Gastrocnemius medialis (tissue), 4 donors: Measurements from ENCODE around the gene GPC4. TPM values are rescaled to one million over a fixed set of nuclear protein-coding genes. Genes with fewer than 3 reads are reported as not detected.

Experiments
- ATAC-seq, 2 donors: fragments of 150-250 bp; one replicate each; pipeline ENCODE4 v1.9.1; 2016
- DNase-seq, 2 donors: peaks; one replicate each; pipeline ENCODE4 v3.0.0-alpha.2; 2019
- H3K27ac ChIP-seq, 4 donors: fragments of 200-600 bp; sonication (generic); 1 replicate in 1 of 4; 2 replicates in 3 of 4; pipeline ENCODE4 v1.5.1; 2016 to 2018; ENCODE audit warnings: mild to moderate bottlenecking in 2 of 4, moderate library complexity in 1 of 4
- H3K27me3 ChIP-seq, 3 donors: fragments of 200-600 bp; sonication (generic) in 2 of 3; 1 replicate in 1 of 3; 2 replicates in 2 of 3; pipeline versions ENCODE4 v1.5.1 to v1.6.0; 2016 to 2019; ENCODE audit warnings: mild to moderate bottlenecking in 1 of 3, moderate library complexity in 1 of 3
- H3K36me3 ChIP-seq, 2 donors: fragments of 200-600 bp; sonication (generic) in 1 of 2; one replicate each; pipeline ENCODE4 v1.5.1; 2017 to 2018
- H3K4me1 ChIP-seq, 2 donors: fragments of 200-600 bp; sonication (generic) in 1 of 2; one replicate each; pipeline ENCODE4 v1.5.1; 2016 to 2017; ENCODE audit warnings: mild to moderate bottlenecking in 2 of 2
- H3K4me3 ChIP-seq, 4 donors: fragments of 200-600 bp; sonication (generic) in 3 of 4; 1 replicate in 1 of 4; 2 replicates in 3 of 4; pipeline ENCODE4 v1.5.1; 2016 to 2019; ENCODE audit warnings: mild to moderate bottlenecking in 2 of 4
- H3K9me3 ChIP-seq, 3 donors: fragments of 200-600 bp; sonication (generic) in 2 of 3; 1 replicate in 1 of 3; 2 replicates in 2 of 3; pipeline ENCODE4 v1.5.1; 2016 to 2019
- POLR2A ChIP-seq, 2 donors: fragments of 450-650 bp; IDR thresholded peaks; one replicate each; pipeline ENCODE4 v1.6.1; 2017; ENCODE audit warnings: antibody characterized with exemption in 2 of 2, mild to moderate bottlenecking in 2 of 2, moderate library complexity in 2 of 2
- in situ Hi-C, 4 donors: fragments of 200-750 bp; cut with MboI; loops; one replicate each; pipeline versions ENCODE4 v1.15.0 to v1.8.0; 2017; ENCODE audit warnings: low sequenced_read_pairs in 4 of 4
- intact Hi-C: fragments of 100-400 bp; cut with DNase I; formaldehyde crosslinking; loops from one replicate; pipeline ENCODE4 v1.15.1; 2023; ENCODE audit warnings: low total_unique reads
- total RNA-seq, 4 donors: library from RNA; depleted of rRNA; stranded (reverse); fragments of >200 nt; gene quantifications; one replicate each; pipeline versions ENCODE4 v1.1.0 to v1.2.3, GENCODE V29; 2016
- TF ChIP-seq, protein P1 (sequence below), 5 experiments: fragments of 450-650 bp in 3 of 5; fragments of 200-600 bp in 2 of 5; sonication (generic) in 2 of 5; IDR thresholded peaks in 4 of 5; conservative IDR thresholded peaks in 1 of 5; 1 replicate in 4 of 5; 2 replicates in 1 of 5; pipeline ENCODE4 v1.5.1; 2016 to 2019; ENCODE audit warnings: antibody characterized with exemption in 5 of 5, mild to moderate bottlenecking in 3 of 5, moderate library complexity in 3 of 5

The GPC4 gene
- total RNA-seq, 4 donors from 2014 or later = 3.1 to 14.9 (median 9.6) TPM

DNA sequence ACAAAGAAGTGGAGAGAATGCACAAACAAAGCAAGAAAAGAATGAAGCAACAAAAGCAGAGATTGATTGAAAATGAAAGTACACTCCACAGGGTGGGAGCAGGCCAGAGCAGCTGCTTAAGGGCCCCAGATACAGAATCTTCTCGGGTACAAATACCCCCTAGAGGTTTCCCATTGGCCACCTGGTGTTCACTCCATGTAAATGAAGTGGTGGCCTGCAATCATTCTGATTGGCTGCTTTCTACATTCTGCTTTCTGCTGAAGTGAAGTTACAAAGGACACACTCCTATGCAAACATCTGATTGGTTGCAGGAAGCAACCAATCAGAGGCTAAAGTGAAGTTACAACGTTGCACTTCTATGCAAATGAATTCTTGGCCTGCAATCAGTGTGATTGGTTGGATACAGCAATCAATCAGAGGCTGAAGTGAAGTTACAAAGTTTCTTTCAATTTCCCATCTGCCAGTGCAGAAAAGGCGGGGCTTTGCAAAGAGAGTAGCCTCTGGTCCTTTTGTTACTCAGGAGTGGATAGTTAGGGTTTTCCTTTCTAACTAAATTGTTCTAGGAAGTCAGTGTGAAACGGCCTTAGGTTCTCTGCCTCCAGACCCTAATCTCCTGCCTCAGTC lies 19.0 kb upstream of the GPC4 start:
- Histone ChIP-seq H3K36me3 (no peaks in the 10 kb centered on the region), H3K27me3 (no peaks in the 10 kb centered on the region), H3K9me3 (no peaks in the 10 kb centered on the region), H3K4me3 (no peak overlapping the region), H3K27ac (no peak overlapping the region), H3K4me1 (no peaks in the 10 kb centered on the region)
- in situ Hi-C loops = no loop called here
- intact Hi-C loops = no loop called here
- TF ChIP-seq POLR2A (IDR thresholded peaks at IDR 0.05) = no peak
- TF ChIP-seq, protein P1, sequence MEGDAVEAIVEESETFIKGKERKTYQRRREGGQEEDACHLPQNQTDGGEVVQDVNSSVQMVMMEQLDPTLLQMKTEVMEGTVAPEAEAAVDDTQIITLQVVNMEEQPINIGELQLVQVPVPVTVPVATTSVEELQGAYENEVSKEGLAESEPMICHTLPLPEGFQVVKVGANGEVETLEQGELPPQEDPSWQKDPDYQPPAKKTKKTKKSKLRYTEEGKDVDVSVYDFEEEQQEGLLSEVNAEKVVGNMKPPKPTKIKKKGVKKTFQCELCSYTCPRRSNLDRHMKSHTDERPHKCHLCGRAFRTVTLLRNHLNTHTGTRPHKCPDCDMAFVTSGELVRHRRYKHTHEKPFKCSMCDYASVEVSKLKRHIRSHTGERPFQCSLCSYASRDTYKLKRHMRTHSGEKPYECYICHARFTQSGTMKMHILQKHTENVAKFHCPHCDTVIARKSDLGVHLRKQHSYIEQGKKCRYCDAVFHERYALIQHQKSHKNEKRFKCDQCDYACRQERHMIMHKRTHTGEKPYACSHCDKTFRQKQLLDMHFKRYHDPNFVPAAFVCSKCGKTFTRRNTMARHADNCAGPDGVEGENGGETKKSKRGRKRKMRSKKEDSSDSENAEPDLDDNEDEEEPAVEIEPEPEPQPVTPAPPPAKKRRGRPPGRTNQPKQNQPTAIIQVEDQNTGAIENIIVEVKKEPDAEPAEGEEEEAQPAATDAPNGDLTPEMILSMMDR (IDR thresholded peaks at IDR 0.05 in 4 of 5, conservative IDR thresholded peaks at IDR 0.05 in 1 of 5) = no peak
- ATAC-seq (no peak), DNase-seq (no peak)

DNA sequence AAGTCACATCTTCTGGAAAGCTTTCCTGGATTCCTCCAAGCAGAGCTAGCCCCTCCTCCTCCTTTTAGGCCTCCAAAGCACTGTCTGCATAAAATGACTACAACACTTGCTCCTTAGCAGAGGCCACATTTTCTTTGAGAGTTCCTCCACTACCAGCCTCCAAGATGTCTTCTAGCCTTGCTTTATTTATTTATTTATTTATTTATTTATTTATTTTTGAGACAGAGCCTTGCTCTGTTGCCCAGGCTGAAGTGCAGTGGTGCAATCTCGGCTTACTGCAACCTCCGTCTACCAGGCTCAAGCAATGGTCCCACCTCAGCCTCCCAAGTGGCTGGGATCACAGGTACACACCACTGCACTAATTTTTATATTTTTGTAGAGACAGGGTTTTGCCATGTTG lies 4.6 kb upstream of the GPC4 start:
- in situ Hi-C loops = no loop called here
- Histone ChIP-seq H3K27ac (no peak overlapping the region), H3K4me1 (peaks cover 0 to 8% of the 10 kb centered on the region in 2 donors), H3K27me3 (no peaks in the 10 kb centered on the region), H3K4me3 (no peak overlapping the region), H3K9me3 (no peaks in the 10 kb centered on the region), H3K36me3 (no peaks in the 10 kb centered on the region)
- ATAC-seq (no peak), DNase-seq (no peak)
- TF ChIP-seq POLR2A (IDR thresholded peaks at IDR 0.05) = no peak
- TF ChIP-seq, protein P1 (IDR thresholded peaks at IDR 0.05 in 4 of 5, conservative IDR thresholded peaks at IDR 0.05 in 1 of 5) = no peak
- intact Hi-C loops = loop anchor here (10.0 kb wide), 1 partner anchor 125 kb away; no protein-coding TSS in a partner anchor

DNA sequence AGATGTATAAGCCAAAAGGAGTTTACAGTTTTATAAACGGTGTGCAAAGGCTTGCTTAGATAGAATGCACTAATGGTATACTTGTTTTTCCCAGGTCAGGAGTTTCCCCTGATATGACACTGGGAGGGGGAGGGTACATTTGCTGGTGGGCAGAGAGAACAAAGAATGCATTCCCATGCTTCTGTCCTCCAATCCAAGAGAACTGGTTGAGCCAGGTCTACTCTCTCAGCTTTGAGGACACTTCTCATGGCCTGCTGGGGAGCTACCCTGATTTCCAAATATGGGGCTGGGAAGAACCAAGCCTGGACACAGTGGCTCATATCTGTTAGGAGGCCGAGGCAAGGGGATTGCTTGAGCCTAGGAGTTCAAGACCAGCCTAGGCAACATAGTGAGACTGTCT lies 3.3 kb upstream of the GPC4 start:
- intact Hi-C loops (loop anchor here (10.0 kb wide), 1 partner anchor 126 kb away; no protein-coding TSS in a partner anchor), in situ Hi-C loops (no loop called here)
- Histone ChIP-seq H3K9me3 (no peaks in the 10 kb centered on the region), H3K27me3 (no peaks in the 10 kb centered on the region), H3K27ac (no peak overlapping the region), H3K36me3 (no peaks in the 10 kb centered on the region), H3K4me3 (no peak overlapping the region), H3K4me1 (peaks cover 0 to 8% of the 10 kb centered on the region in 2 donors)
- TF ChIP-seq POLR2A (IDR thresholded peaks at IDR 0.05) = no peak
- TF ChIP-seq, protein P1 (IDR thresholded peaks at IDR 0.05 in 4 of 5, conservative IDR thresholded peaks at IDR 0.05 in 1 of 5) = no peak
- DNase-seq = no peak
- no peak for ATAC-seq

DNA sequence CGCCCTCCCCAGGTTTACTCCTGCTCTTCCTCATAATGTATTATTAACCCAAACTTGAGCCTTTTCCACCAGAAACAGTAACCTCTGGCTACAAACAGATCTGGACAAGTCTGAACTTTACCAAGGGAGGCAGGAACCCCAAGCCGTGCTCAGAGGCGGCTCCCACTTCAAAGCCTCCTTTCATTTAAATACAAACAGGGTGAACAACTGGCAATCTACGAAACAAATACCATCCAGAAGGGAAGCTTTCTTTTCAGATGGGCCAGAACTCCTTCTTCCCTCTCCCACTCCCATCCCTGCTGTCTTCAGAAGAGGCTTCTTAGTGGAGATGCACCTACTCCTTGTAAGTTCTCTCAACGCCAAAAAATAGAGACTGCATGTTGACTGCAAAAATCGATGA lies 2.1 kb upstream of the GPC4 start:
- in situ Hi-C loops = no loop called here
- no peaks in the 10 kb centered on the region for H3K27me3 ChIP-seq
- DNase-seq (no peak), ATAC-seq (no peak)
- no peaks in the 10 kb centered on the region for H3K9me3 ChIP-seq
- no peaks in the 10 kb centered on the region for H3K36me3 ChIP-seq
- H3K27ac ChIP-seq = no peak overlapping the region
- H3K4me1 ChIP-seq = peaks cover 0 to 11% of the 10 kb centered on the region in 2 donors
- no peak for TF ChIP-seq POLR2A (IDR thresholded peaks at IDR 0.05)
- TF ChIP-seq, protein P1 (IDR thresholded peaks at IDR 0.05 in 4 of 5, conservative IDR thresholded peaks at IDR 0.05 in 1 of 5) = no peak
- intact Hi-C loops = loop anchor here (10.0 kb wide), 1 partner anchor 127 kb away; no protein-coding TSS in a partner anchor
- H3K4me3 ChIP-seq = no peak overlapping the region
